ENCODE measurements around the gene CERS6.

GRCh38 chr2:168436840-168437239 lies 19.2 kb upstream of the CERS6 start:
- TF ChIP-seq CTCF (IDR thresholded peaks at IDR 0.05; ENCODE audit: low read depth, low read length, missing input control) (no peak), RAD21 (IDR thresholded peaks at IDR 0.05) (no peak)

Measured in liver (tissue), 3 donors.